ENCODE data around the gene FBXO46.
"Not testable (repeated sequence)": the region's sequence is repeated elsewhere in the genome, so short reads cannot be mapped to it uniquely, and the experiment has no call there.

The FBXO46 gene

DNA sequence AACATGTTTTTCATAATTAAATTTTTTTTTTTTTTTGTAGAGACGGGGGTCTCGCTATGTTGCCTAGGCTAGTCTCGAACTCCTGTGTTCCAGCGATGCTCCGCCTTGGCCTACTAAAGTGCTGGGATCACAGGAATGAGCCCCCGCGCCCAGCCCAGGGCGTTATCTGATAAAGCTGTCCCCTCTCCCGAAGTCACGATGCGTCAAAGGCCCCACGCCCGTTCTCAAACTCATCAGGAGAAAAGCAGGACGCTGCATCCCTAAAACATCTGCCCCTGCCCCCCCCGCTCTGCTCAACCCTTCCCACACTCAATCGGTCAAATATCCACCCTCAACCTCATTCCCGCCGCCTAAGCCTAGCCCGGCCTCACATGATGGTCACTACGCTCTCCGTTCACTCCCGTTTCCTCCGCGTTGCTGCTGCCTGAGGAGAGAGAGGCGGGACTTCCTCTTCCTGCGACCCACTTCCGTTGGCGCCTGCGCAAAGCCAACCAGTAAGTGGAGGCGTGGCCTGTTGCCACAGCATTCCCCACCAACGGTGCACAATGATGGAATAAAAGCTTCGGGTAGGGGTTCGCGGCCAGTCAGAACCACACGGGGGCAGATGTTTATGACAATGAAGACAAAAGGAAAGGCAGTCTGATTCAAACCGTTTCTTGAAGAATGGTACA, 39.0 kb downstream of the FBXO46 start, which contains the start of gene SNRPD2:
Gene SNRPD2, minus strand, starts transcription at position 438 of the 671 bp plus-strand sequence. Its CDS starts 65 bp downstream, at position 373.
- peak; percentile 80 to 87 for DNase-seq (ENCODE audit: extremely low read depth in 1 of 2, low read depth in 1 of 2)

DNA sequence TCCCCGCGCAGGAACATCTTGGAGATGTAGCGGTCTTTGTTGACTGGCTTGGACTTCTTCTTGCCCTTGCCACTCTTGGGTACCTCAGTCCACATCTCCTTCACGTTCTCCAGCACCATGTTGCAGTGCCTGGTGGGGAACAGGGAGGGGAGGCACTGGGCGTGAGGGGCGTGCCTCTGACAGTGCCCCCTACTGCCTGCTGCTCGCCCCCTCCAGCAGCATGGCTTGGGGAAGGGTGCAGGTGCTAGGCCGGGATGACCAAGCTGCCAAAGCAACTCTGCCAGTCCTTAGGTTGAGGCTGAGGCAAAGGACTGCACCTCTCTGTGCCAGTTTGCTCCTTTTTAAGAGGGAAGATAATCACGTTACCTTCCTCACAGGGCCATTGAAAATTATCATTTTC, 43.1 kb downstream of the FBXO46 start:
- DNase-seq (ENCODE audit: extremely low read depth in 1 of 2, low read depth in 1 of 2): no peak

DNA sequence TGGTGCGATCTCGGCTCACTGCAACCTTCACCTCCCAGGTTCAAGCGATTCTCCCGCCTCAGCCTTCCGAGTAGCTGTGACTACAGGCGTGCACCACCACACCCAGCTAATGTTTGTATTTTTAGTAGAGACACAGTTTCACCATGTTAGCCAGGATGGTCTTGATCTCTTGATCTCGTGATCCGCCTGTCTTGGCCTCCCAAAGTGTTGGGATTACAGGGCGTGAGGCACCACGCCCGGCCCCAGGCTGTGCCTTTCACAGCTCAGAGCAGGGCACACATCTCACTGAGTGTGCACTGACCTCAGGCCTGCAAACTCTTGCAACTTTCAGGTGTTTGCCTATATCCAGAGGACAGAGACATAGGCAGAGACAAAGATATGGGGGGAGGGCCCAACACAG, 45.7 kb downstream of the FBXO46 start:
- not testable (repeated sequence) for DNase-seq (ENCODE audit: extremely low read depth in 1 of 2, low read depth in 1 of 2)

- DNase-seq (ENCODE audit: extremely low read depth in 1 of 2, low read depth in 1 of 2): no peak
Observed at GRCh38 chr19:45682908-45683307, 47.8 kb downstream of the FBXO46 start.

GRCh38 chr19:45682117-45682516, 48.6 kb downstream of the FBXO46 start:
- DNase-seq (ENCODE audit: extremely low read depth in 1 of 2, low read depth in 1 of 2): no peak

GRCh38 chr19:45681391-45682015, 49.2 kb downstream of the FBXO46 start:
- DNase-seq (ENCODE audit: extremely low read depth in 1 of 2, low read depth in 1 of 2): peak in 1 of 2 donors; percentile 76

GRCh38 chr19:45677351-45678230, 53.1 kb downstream of the FBXO46 start:
- peak; percentile 58 to 66 for DNase-seq (ENCODE audit: extremely low read depth in 1 of 2, low read depth in 1 of 2)

- peak in 1 of 2 donors; percentile 25 for DNase-seq (ENCODE audit: extremely low read depth in 1 of 2, low read depth in 1 of 2)
Observed at GRCh38 chr19:45676851-45677263, 53.8 kb downstream of the FBXO46 start.

GRCh38 chr19:45674946-45675345, 55.8 kb downstream of the FBXO46 start:
- DNase-seq (ENCODE audit: extremely low read depth in 1 of 2, low read depth in 1 of 2): no peak

DNA sequence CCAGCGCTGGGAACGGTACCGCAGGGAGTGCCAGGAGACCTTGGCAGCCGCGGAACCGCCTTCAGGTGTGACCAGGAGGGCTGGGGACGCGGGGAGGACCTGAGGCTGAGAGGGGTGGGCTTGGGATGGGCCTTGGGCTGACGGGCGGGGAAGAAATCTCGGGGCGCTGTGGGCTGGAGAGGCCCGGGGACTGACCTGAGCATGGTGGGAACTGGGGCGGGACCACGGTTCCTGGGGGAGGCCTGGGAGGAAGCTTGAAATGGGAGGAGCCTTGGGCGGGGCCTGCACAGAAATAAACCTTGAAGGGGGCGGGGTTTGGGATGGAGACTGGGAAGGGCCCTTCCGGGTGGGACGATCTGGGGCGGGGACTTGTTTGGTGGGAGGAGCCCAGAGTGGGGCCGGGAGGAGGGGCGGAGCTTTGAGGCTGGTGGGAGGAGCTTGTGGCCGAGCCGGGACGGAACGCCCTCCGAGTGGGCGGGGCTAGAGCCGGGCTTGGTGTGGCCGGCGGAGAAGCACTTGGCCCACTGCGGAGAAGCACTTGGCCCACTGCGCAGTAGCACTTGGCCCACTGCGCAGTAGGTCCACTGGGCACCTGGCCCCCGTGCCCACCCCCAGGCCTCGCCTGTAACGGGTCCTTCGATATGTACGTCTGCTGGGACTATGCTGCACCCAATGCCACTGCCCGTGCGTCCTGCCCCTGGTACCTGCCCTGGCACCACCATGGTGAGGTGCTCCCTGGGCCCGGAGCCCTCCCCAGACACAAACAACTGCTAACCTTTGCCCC, 59.8 kb downstream of the FBXO46 start:
- DNase-seq (ENCODE audit: extremely low read depth in 1 of 2, low read depth in 1 of 2): peak in 1 of 2 donors; percentile 37

- DNase-seq (ENCODE audit: extremely low read depth in 1 of 2, low read depth in 1 of 2): no peak
Observed at GRCh38 chr19:45668342-45668871, 62.3 kb downstream of the FBXO46 start.

- DNase-seq (ENCODE audit: extremely low read depth in 1 of 2, low read depth in 1 of 2): peak in 1 of 2 donors; percentile 44
Observed at GRCh38 chr19:45667620-45668341, 62.9 kb downstream of the FBXO46 start, which contains the start of gene GIPR. Gene GIPR (plus strand): TSS chr19:45668221. CDS start chr19:45669521, 1,300 bp downstream.

GRCh38 chr19:45664575-45664974, 66.1 kb downstream of the FBXO46 start:
- DNase-seq (ENCODE audit: extremely low read depth in 1 of 2, low read depth in 1 of 2): no peak

DNA sequence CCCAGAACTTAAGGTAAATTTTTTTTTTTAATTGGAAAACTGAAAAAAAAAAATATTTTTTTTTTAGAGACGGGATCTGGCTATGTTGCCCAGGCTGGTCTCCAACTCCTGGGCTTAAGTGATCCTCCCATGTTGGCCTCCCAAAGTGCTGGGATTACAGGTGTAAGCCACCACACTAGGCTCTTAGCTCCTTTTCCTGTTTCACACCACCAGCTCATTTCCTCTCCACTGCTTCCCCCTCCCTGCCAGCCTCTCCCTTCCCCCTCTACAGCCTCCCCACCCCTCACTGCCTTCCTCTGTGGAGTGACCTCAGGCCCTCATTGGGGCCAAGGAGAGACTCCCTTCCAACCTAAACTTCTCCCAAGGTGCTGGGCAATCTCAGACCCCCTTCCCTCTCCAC, 66.9 kb downstream of the FBXO46 start:
- DNase-seq (ENCODE audit: extremely low read depth in 1 of 2, low read depth in 1 of 2): no peak

GRCh38 chr19:45660636-45661035, 70.1 kb downstream of the FBXO46 start:
- no peak for DNase-seq (ENCODE audit: extremely low read depth in 1 of 2, low read depth in 1 of 2)

All from activated CD8-positive, alpha-beta memory T cell treated with anti-CD3 and anti-CD28 coated beads for 1 hour (primary cell).